Stimulated activated CD8-positive, alpha-beta memory T cell treated with anti-CD3 and anti-CD28 coated beads, Interleukin-15, amount 100 ng/mL, for 48 hours (primary cell): ENCODE measurements around the gene IFIT3.
"Not testable (repeated sequence)": the region's sequence is repeated elsewhere in the genome, so short reads cannot be mapped to it uniquely, and the experiment has no call there.

Experiments used
- DNase-seq, 2 donors: peaks; one replicate each; pipeline ENCODE4 v3.0.0-alpha.2; 2020; ENCODE audit warnings: low read depth in 2 of 2

The IFIT3 gene

GRCh38 chr10:89327803-89328441 lies at the start of gene IFIT3:
Gene IFIT3, plus strand, starts transcription at chr10:89327997. Its CDS starts 77 bp downstream, at chr10:89328074.
- DNase-seq: no peak

- DNase-seq: no peak
Observed at GRCh38 chr10:89278034-89278535, 49.7 kb upstream of the IFIT3 start.

GRCh38 chr10:89278900-89279392 lies 48.9 kb upstream of the IFIT3 start:
- DNase-seq: no peak

- no peak for DNase-seq
Observed at GRCh38 chr10:89279421-89279869, 48.4 kb upstream of the IFIT3 start.

GRCh38 chr10:89280508-89280907 lies 47.3 kb upstream of the IFIT3 start:
- DNase-seq: no peak

- DNase-seq: no peak
Observed at GRCh38 chr10:89281606-89282395, 46.0 kb upstream of the IFIT3 start.

- DNase-seq: no peak
Observed at GRCh38 chr10:89283025-89283935, 44.5 kb upstream of the IFIT3 start.

GRCh38 chr10:89283936-89284475 lies 43.8 kb upstream of the IFIT3 start:
- no peak for DNase-seq

- not testable (repeated sequence) for DNase-seq
Observed at GRCh38 chr10:89284711-89285110, 43.1 kb upstream of the IFIT3 start.

- DNase-seq: not testable (repeated sequence)
Observed at GRCh38 chr10:89285303-89285702, 42.5 kb upstream of the IFIT3 start.

- DNase-seq: no peak
Observed at GRCh38 chr10:89294721-89295239, 33.0 kb upstream of the IFIT3 start.

GRCh38 chr10:89295597-89295996 lies 32.2 kb upstream of the IFIT3 start:
- no peak for DNase-seq

GRCh38 chr10:89296220-89296648 lies 31.6 kb upstream of the IFIT3 start:
- DNase-seq: no peak

GRCh38 chr10:89297356-89297755 lies 30.4 kb upstream of the IFIT3 start:
- no peak for DNase-seq

- no peak for DNase-seq
Observed at GRCh38 chr10:89297791-89298190, 30.0 kb upstream of the IFIT3 start.

- no peak for DNase-seq
Observed at GRCh38 chr10:89299031-89299430, 28.8 kb upstream of the IFIT3 start.

GRCh38 chr10:89301232-89301631 lies 26.6 kb upstream of the IFIT3 start:
- DNase-seq: no peak

- DNase-seq: no peak
Observed at GRCh38 chr10:89301721-89302445, 25.9 kb upstream of the IFIT3 start, which contains the start of gene IFIT2. Gene IFIT2, plus strand, starts transcription at chr10:89302046. Its CDS starts 78 bp downstream, at chr10:89302124.

GRCh38 chr10:89302625-89303024 lies 25.2 kb upstream of the IFIT3 start:
- DNase-seq: no peak

- DNase-seq: no peak
Observed at GRCh38 chr10:89303161-89303560, 24.6 kb upstream of the IFIT3 start.
